NT2/D1 (cell line): ENCODE data around the gene HOXB3.

Source experiments
- SUZ12 ChIP-seq: IDR thresholded peaks from 2 replicates; pipeline ENCODE4 v1.6.1; 2011; ENCODE audit not compliant: insufficient read length, insufficient read depth; ENCODE audit errors: extremely low read depth
- YY1 ChIP-seq: IDR thresholded peaks from 2 replicates; pipeline ENCODE4 v1.6.1; 2011; ENCODE audit not compliant: insufficient read length, insufficient read depth
- ZNF274 ChIP-seq: IDR thresholded peaks from 2 replicates; pipeline ENCODE4 v1.6.1; 2011; ENCODE audit warnings: mild to moderate bottlenecking, low read depth, low read length

DNA sequence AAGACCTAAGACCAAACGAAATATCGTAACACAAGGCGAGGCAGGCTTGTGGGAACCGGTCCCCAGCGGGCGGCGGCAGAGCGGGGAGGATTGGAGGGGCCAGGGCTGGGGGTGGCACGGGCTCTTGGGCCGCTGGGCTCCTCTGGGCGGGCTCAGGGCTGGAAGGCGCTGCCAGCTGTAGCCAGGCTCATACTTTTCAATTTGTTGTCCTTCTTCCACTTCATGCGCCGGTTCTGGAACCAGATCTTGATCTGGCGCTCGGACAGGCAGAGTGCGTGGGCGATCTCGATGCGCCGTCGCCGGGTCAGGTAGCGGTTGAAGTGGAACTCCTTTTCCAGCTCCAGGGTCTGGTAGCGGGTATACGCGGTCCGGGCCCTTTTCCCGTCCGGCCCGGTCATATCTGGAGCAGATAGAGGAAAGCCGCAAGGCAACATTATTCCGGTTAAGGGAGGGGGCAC lies 2.0 kb upstream of the HOXB3 start:
- TF ChIP-seq YY1 (no peak), ZNF274 (no peak), SUZ12 (peak; percentile 58)
